HepG2 (cell line): Measurements from ENCODE around the gene ATAD3A. TPM values are rescaled to one million over a fixed set of nuclear protein-coding genes. Genes with fewer than 3 reads are reported as not detected.
A peak's percentile ranks its signal among the peaks of the same experiment; 100 is the strongest.

Experiments used
- ARID3A ChIP-seq: IDR thresholded peaks from 2 replicates; pipeline ENCODE4 v1.6.1; 2012; ENCODE audit warnings: low read depth, low read length, improper control_type of control experiment
- ARNT2 ChIP-seq: sonication (generic); formaldehyde crosslinking; IDR thresholded peaks from 2 replicates; pipeline ENCODE4 v1.8.0; 2022; ENCODE audit warnings: mild to moderate bottlenecking, low read depth, missing genetic modification reagents, moderate library complexity
- CREM ChIP-seq, 2 experiments: sonication (generic) in 1 of 2; formaldehyde crosslinking in 1 of 2; IDR thresholded peaks; 2 replicates each; pipeline versions ENCODE4 v1.4.0 to v1.6.1; 2016 to 2020; ENCODE audit warnings: antibody characterized with exemption in 1 of 2, mild to moderate bottlenecking in 1 of 2, missing genetic modification reagents in 1 of 2
- GPBP1L1 ChIP-seq: sonication (generic); formaldehyde crosslinking; IDR thresholded peaks from 2 replicates; pipeline ENCODE4 v1.5.0; 2020; ENCODE audit warnings: mild to moderate bottlenecking, missing genetic modification reagents
- GPN1 ChIP-seq: sonication (generic); formaldehyde crosslinking; IDR thresholded peaks from 2 replicates; pipeline ENCODE4 v1.5.1; 2020; ENCODE audit warnings: missing genetic modification reagents, borderline replicate concordance
- KAT7 ChIP-seq: IDR thresholded peaks from 2 replicates; pipeline ENCODE4 v1.6.1; 2018; ENCODE audit warnings: borderline replicate concordance, missing compliant biosample characterization
- NFKBIZ ChIP-seq: IDR thresholded peaks from 2 replicates; pipeline ENCODE4 v1.6.1; 2018; ENCODE audit warnings: missing genetic modification reagents, missing compliant biosample characterization
- NPAS2 ChIP-seq: sonication (generic); formaldehyde crosslinking; IDR thresholded peaks from 2 replicates; pipeline ENCODE4 v1.8.0; 2022; ENCODE audit warnings: mild to moderate bottlenecking, missing genetic modification reagents, borderline replicate concordance
- PITX1 ChIP-seq: sonication (generic); formaldehyde crosslinking; IDR thresholded peaks from 2 replicates; pipeline ENCODE4 v1.5.1; 2020; ENCODE audit warnings: mild to moderate bottlenecking, missing genetic modification reagents
- PLRG1 ChIP-seq: fragments of 450-650 bp; conservative IDR thresholded peaks from 2 replicates; pipeline ENCODE4 v1.6.1; 2016
- RFX3 ChIP-seq: IDR thresholded peaks from 2 replicates; pipeline ENCODE4 v1.6.1; 2016; ENCODE audit warnings: missing biosample characterization, missing genetic modification reagents
- SCMH1 ChIP-seq: sonication (generic); formaldehyde crosslinking; IDR thresholded peaks from 2 replicates; pipeline ENCODE4 v1.9.0; 2021; ENCODE audit warnings: missing genetic modification reagents, mild to moderate bottlenecking, borderline replicate concordance
- SMARCC2 ChIP-seq: fragments of 450-650 bp; IDR thresholded peaks from 2 replicates; pipeline ENCODE4 v1.6.1; 2017; ENCODE audit warnings: antibody characterized with exemption, mild to moderate bottlenecking
- TBX2 ChIP-seq: sonication (generic); formaldehyde crosslinking; IDR thresholded peaks from 2 replicates; pipeline ENCODE4 v1.5.0; 2020; ENCODE audit warnings: missing genetic modification reagents, mild to moderate bottlenecking, borderline replicate concordance
- WIZ ChIP-seq: sonication (generic); formaldehyde crosslinking; IDR thresholded peaks from 2 replicates; pipeline ENCODE4 v1.5.1; 2020; ENCODE audit warnings: mild to moderate bottlenecking, missing genetic modification reagents
- ZBTB25 ChIP-seq: IDR thresholded peaks from 2 replicates; pipeline ENCODE4 v1.6.1; 2018; ENCODE audit warnings: missing genetic modification reagents
- ZFP37 ChIP-seq: sonication (generic); formaldehyde crosslinking; IDR thresholded peaks from 2 replicates; pipeline ENCODE4 v1.4.0; 2020; ENCODE audit warnings: missing genetic modification reagents, borderline replicate concordance
- ZNF10 ChIP-seq: sonication (generic); formaldehyde crosslinking; IDR thresholded peaks from 2 replicates; pipeline ENCODE4 v1.4.0; 2020; ENCODE audit warnings: mild to moderate bottlenecking, low read depth, missing genetic modification reagents, borderline replicate concordance
- ZNF720 ChIP-seq: sonication (generic); formaldehyde crosslinking; IDR thresholded peaks from 2 replicates; pipeline ENCODE4 v1.4.0; 2020; ENCODE audit warnings: missing genetic modification reagents
- ZNF747 ChIP-seq: sonication (generic); formaldehyde crosslinking; IDR thresholded peaks from 2 replicates; pipeline ENCODE4 v1.8.1; 2023; ENCODE audit warnings: missing genetic modification reagents, mild to moderate bottlenecking, borderline replicate concordance
- ZNF784 ChIP-seq: sonication (generic); formaldehyde crosslinking; IDR thresholded peaks from 2 replicates; pipeline ENCODE4 v1.5.1; 2020; ENCODE audit warnings: missing genetic modification reagents, mild to moderate bottlenecking, borderline replicate concordance
- ZNF850 ChIP-seq: sonication (generic); formaldehyde crosslinking; conservative IDR thresholded peaks from 2 replicates; pipeline ENCODE4 v1.9.0; 2021; ENCODE audit warnings: mild to moderate bottlenecking, missing genetic modification reagents
- ZSCAN22 ChIP-seq: sonication (generic); formaldehyde crosslinking; IDR thresholded peaks from 2 replicates; pipeline ENCODE4 v1.4.0; 2020; ENCODE audit warnings: mild to moderate bottlenecking, missing genetic modification reagents
- ZSCAN29 ChIP-seq: sonication (generic); formaldehyde crosslinking; conservative IDR thresholded peaks from 2 replicates; pipeline ENCODE4 v1.4.0; 2020; ENCODE audit warnings: mild to moderate bottlenecking, missing genetic modification reagents
- polyA plus RNA-seq, 8 experiments: library from polyadenylated mRNA; depleted of rRNA in 3 of 8; stranded (reverse) in 7 of 8; unstranded in 1 of 8; fragments of >200 nt; fragmentation: Illumina TruSeq in 4 of 8; extraction: Trizol in 4 of 8; gene quantifications; 2 replicates each; pipeline versions ENCODE4 v1.2.1 to v1.2.3, GENCODE V29; 2011 to 2016; ENCODE audit warnings: low read depth in 4 of 8, missing spikeins in 1 of 8, mixed read lengths in 1 of 8; ENCODE audit not compliant: insufficient read depth in 1 of 8
- total RNA-seq, 5 experiments: library from RNA; depleted of rRNA; stranded (reverse); fragments of >200 nt; fragmentation: Illumina TruSeq; extraction: Trizol; gene quantifications; 2 replicates each; pipeline ENCODE4 v1.2.3, GENCODE V29; 2016; ENCODE audit warnings: low read depth in 1 of 5

Gene ATAD3A
- total and polyA plus RNA-seq, 2 of the 13 experiments (the other 11 are each of a cell fraction or from before 2014, with no cell fraction given), result 10.6 to 49.0 TPM

- TF ChIP-seq ARID3A, result no peak
- peak; percentile 68; the same call in 1 of the 2 replicates for TF ChIP-seq ZNF850 (CRISPR knock-in tag)
- TF ChIP-seq ARNT2 (CRISPR knock-in tag), result no peak
- no peak for TF ChIP-seq ZBTB25 (CRISPR knock-in tag)
- TF ChIP-seq NPAS2 (CRISPR knock-in tag), result no peak
- TF ChIP-seq SCMH1 (CRISPR knock-in tag), result no peak
- no peak for TF ChIP-seq TBX2 (CRISPR knock-in tag)
- TF ChIP-seq RFX3 (CRISPR knock-in tag), result no peak
- TF ChIP-seq PITX1 (CRISPR knock-in tag), result no peak; the same call in none of the 2 replicates
- TF ChIP-seq CREM (IDR thresholded peaks at IDR 0.05), result no peak
- TF ChIP-seq CREM (CRISPR knock-in tag; IDR thresholded peaks at IDR 0.05), result no peak
- no peak; the same call in 1 of the 2 replicates for TF ChIP-seq WIZ
- TF ChIP-seq ZNF10, result no peak
- TF ChIP-seq SMARCC2, result no peak
- no peak for TF ChIP-seq GPN1 (CRISPR knock-in tag)
- TF ChIP-seq ZSCAN22, result no peak
- TF ChIP-seq GPBP1L1 (CRISPR knock-in tag), result no peak
- TF ChIP-seq ZNF747, result peak; percentile 61
- TF ChIP-seq PLRG1, result no peak
- no peak for TF ChIP-seq ZSCAN29
- no peak for TF ChIP-seq ZNF720 (CRISPR knock-in tag)
- TF ChIP-seq NFKBIZ (CRISPR knock-in tag), result no peak
- no peak for TF ChIP-seq KAT7 (CRISPR knock-in tag)
- no peak for TF ChIP-seq ZNF784
- no peak for TF ChIP-seq ZFP37 (CRISPR knock-in tag)
Observed at GRCh38 chr1:1573843-1574720, 62.1 kb downstream of the ATAD3A start (continued).
